Neural cell (in vitro differentiated cells): Measurements from ENCODE around the gene PGK1. TPM values are rescaled to one million over a fixed set of nuclear protein-coding genes. Genes with fewer than 3 reads are reported as not detected.
"Not testable (repeated sequence)": the region's sequence is repeated elsewhere in the genome, so short reads cannot be mapped to it uniquely, and the experiment has no call there.

Experiments
- H2AFZ ChIP-seq: fragments of 200-600, 300-800 bp; sonication (generic), shearing (Covaris generic); 2 replicates; pipeline ENCODE4 v1.6.0; 2014; ENCODE audit warnings: low read depth, mild to moderate bottlenecking, antibody characterized with exemption, low read length, moderate library complexity
- H3F3A ChIP-seq: fragments of 200-600 bp; shearing (Covaris generic); 2 replicates; pipeline ENCODE4 v1.6.1; 2016; ENCODE audit warnings: mild to moderate bottlenecking, moderate library complexity, mixed read lengths, antibody characterized with exemption, low read length; ENCODE audit not compliant: insufficient read depth, poor library complexity, severe bottlenecking
- H3K27ac ChIP-seq: fragments of 200-600, 300-800 bp; sonication (generic), shearing (Covaris generic); 2 replicates; pipeline ENCODE4 v1.5.1; 2014; ENCODE audit warnings: mild to moderate bottlenecking, low read length, moderate library complexity
- H3K27me3 ChIP-seq: fragments of 300-800, 200-600 bp; sonication (generic), shearing (Covaris generic); 2 replicates; pipeline ENCODE4 v1.6.0; 2014; ENCODE audit warnings: mild to moderate bottlenecking, low read depth, low read length, moderate library complexity; ENCODE audit not compliant: insufficient read depth
- H3K36me3 ChIP-seq: fragments of 300-800, 200-600 bp; sonication (generic), shearing (Covaris generic); 2 replicates; pipeline ENCODE4 v1.5.1; 2014; ENCODE audit warnings: mild to moderate bottlenecking, antibody characterized with exemption, low read length, moderate library complexity; ENCODE audit not compliant: insufficient read depth
- H3K4me2 ChIP-seq: fragments of 300-800, 200-600 bp; sonication (generic), shearing (Covaris generic); 2 replicates; pipeline ENCODE4 v1.6.0; 2014; ENCODE audit warnings: mild to moderate bottlenecking, low read length
- H3K4me3 ChIP-seq: fragments of 300-800, 200-600 bp; sonication (generic), shearing (Covaris generic); 2 replicates; pipeline ENCODE4 v1.5.1; 2014; ENCODE audit warnings: mild to moderate bottlenecking, low read length, moderate library complexity
- H3K79me2 ChIP-seq: fragments of 200-600 bp; shearing (Covaris generic); replicated peaks from 2 replicates; pipeline ENCODE4 v1.6.0; 2014; ENCODE audit warnings: mild to moderate bottlenecking, low read length, moderate library complexity; ENCODE audit not compliant: insufficient read depth
- H3K9ac ChIP-seq: fragments of 300-800, 200-600 bp; sonication (generic), shearing (Covaris generic); 2 replicates; pipeline ENCODE4 v1.6.1; 2016; ENCODE audit warnings: mild to moderate bottlenecking, low read length, mixed read lengths
- H3K9me2 ChIP-seq: fragments of 200-600 bp; shearing (Covaris generic); 2 replicates; pipeline ENCODE4 v1.6.1; 2016; ENCODE audit warnings: mild to moderate bottlenecking, low read length, mixed read lengths; ENCODE audit not compliant: insufficient read depth
- H3K9me3 ChIP-seq: fragments of 200-600, 300-800 bp; sonication (generic), shearing (Covaris generic); 2 replicates; pipeline ENCODE4 v1.6.1; 2016; ENCODE audit warnings: mild to moderate bottlenecking, mixed run types, low read length, moderate library complexity, mixed read lengths
- H4K20me1 ChIP-seq: fragments of 200-600 bp; shearing (Covaris generic); 2 replicates; pipeline ENCODE4 v1.6.1; 2016; ENCODE audit warnings: mild to moderate bottlenecking, mixed run types; ENCODE audit not compliant: insufficient read depth
- CTCF ChIP-seq: fragments of 450-650 bp; IDR thresholded peaks from 2 replicates; pipeline ENCODE4 v1.5.1; 2014; ENCODE audit warnings: antibody characterized with exemption, mild to moderate bottlenecking, moderate library complexity; ENCODE audit not compliant: poor library complexity, severe bottlenecking
- EP300 ChIP-seq: fragments of 450-650 bp; conservative IDR thresholded peaks from 2 replicates; pipeline ENCODE4 v1.6.1; 2014; ENCODE audit warnings: antibody characterized with exemption, mild to moderate bottlenecking, moderate library complexity; ENCODE audit not compliant: poor library complexity, severe bottlenecking
- EZH2 ChIP-seq: fragments of 200-600, 300-800 bp; shearing (Covaris generic), sonication (generic); IDR thresholded peaks from 2 replicates; pipeline ENCODE4 v1.6.1; 2014; ENCODE audit warnings: antibody characterized with exemption, low read length, borderline replicate concordance, mild to moderate bottlenecking; ENCODE audit not compliant: insufficient read depth, poor library complexity, severe bottlenecking
- MXI1 ChIP-seq: fragments of 450-650 bp; conservative IDR thresholded peaks from 2 replicates; pipeline ENCODE4 v1.6.1; 2014; ENCODE audit warnings: antibody characterized with exemption, mild to moderate bottlenecking; ENCODE audit not compliant: poor library complexity, severe bottlenecking
- POLR2AphosphoS5 ChIP-seq: IDR thresholded peaks from 2 replicates; pipeline ENCODE4 v1.6.1; 2012
- RAD21 ChIP-seq: fragments of 450-650 bp; conservative IDR thresholded peaks from 2 replicates; pipeline ENCODE4 v1.6.1; 2014; ENCODE audit warnings: antibody characterized with exemption, mild to moderate bottlenecking, moderate library complexity
- REST ChIP-seq: IDR thresholded peaks from 2 replicates; pipeline ENCODE4 v1.6.1; 2012; ENCODE audit warnings: borderline replicate concordance
- SMC3 ChIP-seq: fragments of 450-650 bp; conservative IDR thresholded peaks from 2 replicates; pipeline ENCODE4 v1.6.1; 2014; ENCODE audit warnings: antibody characterized with exemption, mild to moderate bottlenecking, moderate library complexity; ENCODE audit not compliant: poor library complexity
- TAF1 ChIP-seq: IDR thresholded peaks from 2 replicates; pipeline ENCODE4 v1.6.1; 2012; ENCODE audit warnings: low read depth
- polyA plus RNA-seq: library from polyadenylated mRNA; depleted of rRNA; stranded (reverse); fragments of >200 nt; gene quantifications from 2 replicates; pipeline ENCODE4 v1.2.3, GENCODE V29; 2014

PGK1 gene
- polyA plus RNA-seq, 1 donor from 2014 or later = 425 TPM

- no peak for TF ChIP-seq REST
- TF ChIP-seq EZH2 = no peak
- TF ChIP-seq SMC3 = no peak
- TF ChIP-seq MXI1 = no peak
- no peak for TF ChIP-seq CTCF
- TF ChIP-seq POLR2AphosphoS5 = no peak
- no peaks in the 10 kb centered on the region for H3K9me3 ChIP-seq
- no peaks in the 10 kb centered on the region for H3K79me2 ChIP-seq
- no peak overlapping the region for H3K4me2 ChIP-seq
- H3K4me3 ChIP-seq = no peak overlapping the region
- H3K36me3 ChIP-seq = no peaks in the 10 kb centered on the region
- no peak overlapping the region for H3K9ac ChIP-seq
- H3K27ac ChIP-seq = no peak overlapping the region
- no peaks in the 10 kb centered on the region for H3F3A ChIP-seq
- no peaks in the 10 kb centered on the region for H3K27me3 ChIP-seq
- no peaks in the 10 kb centered on the region for H4K20me1 ChIP-seq
- H3K9me2 ChIP-seq = no peaks in the 10 kb centered on the region
- no peak overlapping the region for H2AFZ ChIP-seq
These were observed 39.9 kb upstream of the PGK1 start for GRCh38 chrX:78064152-78064551.

- not testable (repeated sequence) for H3K9ac ChIP-seq, H3K27ac ChIP-seq, H4K20me1 ChIP-seq, H3K4me3 ChIP-seq, H3K9me2 ChIP-seq, H2AFZ ChIP-seq, H3K9me3 ChIP-seq, H3F3A ChIP-seq, H3K27me3 ChIP-seq, H3K79me2 ChIP-seq, H3K4me2 ChIP-seq, H3K36me3 ChIP-seq
These were observed 39.1 kb upstream of the PGK1 start for GRCh38 chrX:78064698-78065601.

GRCh38 chrX:78066110-78066509 lies 37.9 kb upstream of the PGK1 start:
- no peak overlapping the region for H3K4me3 ChIP-seq
- no peak overlapping the region for H3K4me2 ChIP-seq
- H3F3A ChIP-seq = no peaks in the 10 kb centered on the region
- TF ChIP-seq TAF1 (no peak), RAD21 (no peak), SMC3 (no peak), EP300 (no peak), REST (no peak), MXI1 (no peak), CTCF (no peak), EZH2 (no peak), POLR2AphosphoS5 (no peak)
- no peak overlapping the region for H3K27ac ChIP-seq
- H3K9me3 ChIP-seq = no peaks in the 10 kb centered on the region
- H2AFZ ChIP-seq = no peak overlapping the region
- no peaks in the 10 kb centered on the region for H3K27me3 ChIP-seq
- no peaks in the 10 kb centered on the region for H3K36me3 ChIP-seq
- no peaks in the 10 kb centered on the region for H3K79me2 ChIP-seq
- H4K20me1 ChIP-seq = no peaks in the 10 kb centered on the region
- H3K9me2 ChIP-seq = no peaks in the 10 kb centered on the region
- H3K9ac ChIP-seq = no peak overlapping the region
